Measurements from ENCODE around the gene ARIH2. TPM values are rescaled to one million over a fixed set of nuclear protein-coding genes. Genes with fewer than 3 reads are reported as not detected.

The ARIH2 gene
- total and polyA plus RNA-seq, 3 experiments from 2014 or later = 117 to 126 (median 123) TPM

DNA sequence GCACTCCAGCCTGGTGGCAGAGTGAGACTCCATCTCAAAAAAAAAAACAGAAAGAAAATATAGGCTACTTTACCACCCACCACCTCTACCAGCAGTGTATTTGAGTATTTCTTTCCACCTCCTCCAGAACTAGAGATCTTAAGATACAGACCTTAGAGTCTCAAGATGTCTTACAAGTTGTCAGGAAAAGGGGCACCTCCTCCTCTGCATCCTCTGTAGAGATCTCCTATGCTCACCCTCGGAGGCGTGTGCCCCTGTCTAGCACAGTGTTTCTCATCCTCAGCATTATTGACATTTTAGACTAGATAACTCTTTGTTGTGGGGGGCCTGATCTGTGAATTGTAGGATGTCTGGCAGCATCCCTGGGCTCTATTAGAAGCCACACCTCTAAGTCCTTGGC, 43.7 kb downstream of the ARIH2 start:
- Histone ChIP-seq H3K4me3 (ENCODE audit: low read length) (no peak overlapping the region), H3K4me1 (ENCODE audit: insufficient read depth, low read length) (no peaks in the 10 kb centered on the region), H3K27me3 (ENCODE audit: insufficient read depth, low read length, poor library complexity, severe bottlenecking) (no peaks in the 10 kb centered on the region), H3K36me3 (ENCODE audit: insufficient read depth, low read length) (peaks cover 23% of the 10 kb centered on the region), H3K27ac (ENCODE audit: low read depth, low read length) (no peak overlapping the region), H3K9me3 (ENCODE audit: low read length) (no peaks in the 10 kb centered on the region)
- Mint-ChIP-seq H3K9me3 (no peaks in the 10 kb centered on the region), H3K36me3 (peaks cover 0 to 68% (median 12%) of the 10 kb centered on the region in 3 donors), H3K27me3 (no peaks in the 10 kb centered on the region), H3K4me1 (peaks cover 10 to 20% (median 19%) of the 10 kb centered on the region in 3 donors), H3K27ac (peak overlapping the region in 4 of 8 donors; percentile 6 to 75 (median 32)), H3K4me3 (no peak overlapping the region)
- CTCF ChIA-PET = no interaction called here
- DNase-seq = no peak
- POLR2A ChIA-PET = no interaction called here

DNA sequence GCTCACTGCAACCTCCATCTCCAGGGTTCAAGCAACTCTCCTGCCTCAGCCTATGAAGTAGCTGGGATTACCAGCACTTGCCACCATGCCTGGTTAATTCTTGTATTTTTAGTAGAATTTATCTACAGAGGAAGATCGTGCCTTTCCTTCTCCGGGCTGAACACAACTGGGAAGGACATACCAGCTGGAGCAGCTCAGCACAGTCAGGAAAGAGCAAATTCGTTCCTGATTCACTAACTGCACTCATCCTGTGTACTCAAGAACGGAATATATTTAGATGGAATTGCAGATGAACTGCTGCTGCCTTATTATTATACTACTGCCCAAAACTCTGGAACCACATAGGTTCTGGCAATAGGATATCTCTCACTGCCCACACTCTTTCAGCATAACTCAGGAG, 44.3 kb downstream of the ARIH2 start:
- Mint-ChIP-seq H3K9me3 (no peaks in the 10 kb centered on the region), H3K4me3 (no peak overlapping the region), H3K27me3 (no peaks in the 10 kb centered on the region), H3K27ac (peak overlapping the region in 4 of 8 donors; percentile 34 to 83 (median 56)), H3K4me1 (peaks cover 9 to 22% (median 20%) of the 10 kb centered on the region in 3 donors), H3K36me3 (peaks cover 0 to 68% (median 10%) of the 10 kb centered on the region in 3 donors)
- no peak for DNase-seq
- ChIA-PET POLR2A (no interaction called here), CTCF (interaction anchor here (0.9 kb wide), 1 partner anchor 25 kb away, joined by 3 read pairs; no protein-coding TSS in a partner anchor)
- Histone ChIP-seq H3K4me3 (ENCODE audit: low read length) (no peak overlapping the region), H3K36me3 (ENCODE audit: insufficient read depth, low read length) (peaks cover 22% of the 10 kb centered on the region), H3K4me1 (ENCODE audit: insufficient read depth, low read length) (no peaks in the 10 kb centered on the region), H3K27ac (ENCODE audit: low read depth, low read length) (no peak overlapping the region), H3K9me3 (ENCODE audit: low read length) (no peaks in the 10 kb centered on the region), H3K27me3 (ENCODE audit: insufficient read depth, low read length, poor library complexity, severe bottlenecking) (no peaks in the 10 kb centered on the region)

DNA sequence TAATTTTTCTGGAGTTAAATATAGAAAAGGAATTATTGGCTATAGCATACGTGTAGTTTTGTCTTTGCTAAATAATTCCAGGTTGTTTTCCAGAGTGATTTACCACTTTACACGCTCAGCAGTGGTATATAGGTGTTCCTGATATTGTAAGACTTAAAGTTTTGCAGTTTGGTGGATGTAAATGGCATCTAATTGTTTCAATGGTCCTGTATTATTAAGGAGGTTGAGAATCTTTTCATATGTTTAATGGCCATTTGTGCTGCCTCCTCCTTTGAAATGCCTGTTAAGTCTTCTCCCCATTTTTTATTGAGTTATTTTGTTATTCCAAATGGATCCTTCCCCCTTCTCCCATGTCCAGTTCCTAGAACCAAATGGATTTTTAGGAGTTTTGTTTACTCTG, 44.9 kb downstream of the ARIH2 start:
- Histone ChIP-seq H3K36me3 (ENCODE audit: insufficient read depth, low read length) (peaks cover 22% of the 10 kb centered on the region), H3K4me3 (ENCODE audit: low read length) (no peak overlapping the region), H3K27ac (ENCODE audit: low read depth, low read length) (no peak overlapping the region), H3K9me3 (ENCODE audit: low read length) (no peaks in the 10 kb centered on the region), H3K4me1 (ENCODE audit: insufficient read depth, low read length) (no peaks in the 10 kb centered on the region), H3K27me3 (ENCODE audit: insufficient read depth, low read length, poor library complexity, severe bottlenecking) (no peaks in the 10 kb centered on the region)
- Mint-ChIP-seq H3K9me3 (no peaks in the 10 kb centered on the region), H3K36me3 (peaks cover 0 to 70% (median 10%) of the 10 kb centered on the region in 3 donors), H3K4me3 (no peak overlapping the region), H3K4me1 (peaks cover 9 to 22% (median 20%) of the 10 kb centered on the region in 3 donors), H3K27me3 (no peaks in the 10 kb centered on the region), H3K27ac (peak overlapping the region in 2 of 8 donors; percentile 36 to 51)
- ChIA-PET CTCF (interaction anchor here (0.9 to 1.5 kb wide), 2 partner anchors 24 kb away, joined by 3 to 5 read pairs; no protein-coding TSS in a partner anchor), POLR2A (no interaction called here)
- no peak for DNase-seq

DNA sequence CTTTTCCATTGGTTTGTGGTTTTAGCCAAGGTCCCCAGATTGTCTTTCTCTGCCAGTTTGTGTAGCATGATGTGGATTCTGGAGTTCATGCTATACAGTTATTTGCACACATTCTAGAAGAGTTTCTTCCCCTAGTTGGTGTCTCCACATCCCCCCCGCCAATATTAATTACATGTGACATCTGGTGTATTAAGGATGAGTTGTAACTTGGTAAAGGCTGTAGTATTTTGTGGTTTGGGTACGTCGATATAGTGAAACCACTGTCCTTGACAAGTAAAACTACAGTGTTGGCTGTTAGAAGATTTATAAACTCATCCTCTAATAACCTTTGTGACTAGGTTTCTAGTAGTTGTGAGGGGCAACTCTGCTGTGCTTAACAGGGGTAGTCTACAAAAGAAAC, 47.7 kb downstream of the ARIH2 start:
- no peak for DNase-seq
- H3K9me3 Mint-ChIP-seq = no peaks in the 10 kb centered on the region
- Histone ChIP-seq H3K27me3 (ENCODE audit: insufficient read depth, low read length, poor library complexity, severe bottlenecking) (no peaks in the 10 kb centered on the region), H3K9me3 (ENCODE audit: low read length) (no peaks in the 10 kb centered on the region), H3K36me3 (ENCODE audit: insufficient read depth, low read length) (peaks cover 37% of the 10 kb centered on the region), H3K4me3 (ENCODE audit: low read length) (no peak overlapping the region), H3K27ac (ENCODE audit: low read depth, low read length) (no peak overlapping the region), H3K4me1 (ENCODE audit: insufficient read depth, low read length) (no peaks in the 10 kb centered on the region)
- H3K27me3 Mint-ChIP-seq = no peaks in the 10 kb centered on the region
- ChIA-PET POLR2A (no interaction called here), CTCF (interaction anchor here (1.0 kb wide), 1 partner anchor 22 kb away, joined by 3 read pairs; no protein-coding TSS in a partner anchor)
- H3K4me3 Mint-ChIP-seq = no peak overlapping the region
- H3K36me3 Mint-ChIP-seq = peaks cover 0 to 85% (median 22%) of the 10 kb centered on the region in 3 donors
- peak overlapping the region in 6 of 8 donors; percentile 51 to 80 (median 69) for H3K27ac Mint-ChIP-seq
- peaks cover 6 to 17% (median 15%) of the 10 kb centered on the region in 3 donors for H3K4me1 Mint-ChIP-seq

DNA sequence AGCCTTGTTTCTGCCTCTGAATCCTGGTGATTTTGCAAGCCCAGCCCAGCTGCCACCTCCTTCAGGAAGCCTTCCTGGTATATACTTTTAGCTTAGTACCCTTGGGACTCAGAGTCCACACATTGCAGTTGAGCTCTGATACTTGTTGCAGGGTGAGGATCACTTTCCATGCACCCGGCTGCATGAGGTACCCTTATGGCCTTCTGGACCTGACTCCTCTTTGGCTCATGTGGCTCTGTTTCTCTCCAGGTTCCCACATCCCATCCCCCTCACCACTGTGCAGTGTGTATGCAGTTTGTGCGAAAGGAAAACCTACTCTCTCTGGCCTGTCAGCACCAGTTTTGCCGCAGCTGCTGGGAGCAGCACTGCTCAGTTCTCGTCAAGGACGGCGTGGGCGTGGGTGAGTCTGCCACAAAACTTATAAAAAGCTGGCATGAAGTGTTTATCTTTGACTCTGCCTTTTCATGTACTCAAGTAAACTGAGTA, 48.3 kb downstream of the ARIH2 start:
- no peak overlapping the region for H3K27ac ChIP-seq (ENCODE audit: low read depth, low read length)
- H3K4me3 ChIP-seq (ENCODE audit: low read length) = no peak overlapping the region
- no peaks in the 10 kb centered on the region for H3K9me3 Mint-ChIP-seq
- no peak overlapping the region for H3K4me3 Mint-ChIP-seq
- no peaks in the 10 kb centered on the region for H3K4me1 ChIP-seq (ENCODE audit: insufficient read depth, low read length)
- DNase-seq = no peak
- ChIA-PET CTCF (no interaction called here), POLR2A (no interaction called here)
- H3K27me3 ChIP-seq (ENCODE audit: insufficient read depth, low read length, poor library complexity, severe bottlenecking) = no peaks in the 10 kb centered on the region
- H3K36me3 Mint-ChIP-seq = peaks cover 0 to 86% (median 24%) of the 10 kb centered on the region in 3 donors
- no peaks in the 10 kb centered on the region for H3K9me3 ChIP-seq (ENCODE audit: low read length)
- H3K27ac Mint-ChIP-seq = peak overlapping the region in 5 of 8 donors; percentile 25 to 70 (median 56)
- H3K36me3 ChIP-seq (ENCODE audit: insufficient read depth, low read length) = peaks cover 41% of the 10 kb centered on the region
- peaks cover 6 to 17% (median 15%) of the 10 kb centered on the region in 3 donors for H3K4me1 Mint-ChIP-seq
- H3K27me3 Mint-ChIP-seq = no peaks in the 10 kb centered on the region

DNA sequence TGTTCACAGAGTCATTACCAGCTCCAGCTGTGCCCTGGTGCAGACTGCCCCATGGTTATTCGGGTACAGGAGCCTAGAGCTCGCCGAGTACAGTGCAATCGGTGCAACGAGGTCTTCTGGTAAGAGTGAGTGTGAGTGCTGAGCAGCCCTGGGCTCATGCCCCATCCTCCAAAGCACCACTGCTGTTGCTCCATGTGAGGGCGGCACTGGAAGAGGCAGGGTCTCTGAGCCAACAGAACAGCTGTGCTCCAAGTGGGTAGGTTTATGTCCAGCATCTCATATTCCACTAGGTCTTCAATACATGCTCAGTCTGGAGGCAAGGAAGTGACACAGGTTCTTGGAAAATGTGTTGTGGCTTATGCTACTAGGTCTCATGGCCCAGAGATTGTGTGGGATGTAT, 51.9 kb downstream of the ARIH2 start:
- no peaks in the 10 kb centered on the region for H3K9me3 Mint-ChIP-seq
- ChIA-PET POLR2A (no interaction called here), CTCF (interaction anchor here (0.8 to 1.9 kb wide), 2 partner anchors 10 to 17 kb away, joined by 3 to 10 read pairs; no protein-coding TSS in a partner anchor)
- peaks cover 4 to 17% (median 15%) of the 10 kb centered on the region in 3 donors for H3K4me1 Mint-ChIP-seq
- H3K27ac Mint-ChIP-seq = no peak overlapping the region
- DNase-seq = no peak
- peaks cover 6 to 91% (median 29%) of the 10 kb centered on the region in 3 donors for H3K36me3 Mint-ChIP-seq
- Histone ChIP-seq H3K27ac (ENCODE audit: low read depth, low read length) (no peak overlapping the region), H3K4me3 (ENCODE audit: low read length) (no peak overlapping the region), H3K4me1 (ENCODE audit: insufficient read depth, low read length) (no peaks in the 10 kb centered on the region), H3K36me3 (ENCODE audit: insufficient read depth, low read length) (peaks cover 55% of the 10 kb centered on the region), H3K27me3 (ENCODE audit: insufficient read depth, low read length, poor library complexity, severe bottlenecking) (no peaks in the 10 kb centered on the region), H3K9me3 (ENCODE audit: low read length) (no peaks in the 10 kb centered on the region)
- H3K27me3 Mint-ChIP-seq = no peaks in the 10 kb centered on the region
- no peak overlapping the region for H3K4me3 Mint-ChIP-seq

DNA sequence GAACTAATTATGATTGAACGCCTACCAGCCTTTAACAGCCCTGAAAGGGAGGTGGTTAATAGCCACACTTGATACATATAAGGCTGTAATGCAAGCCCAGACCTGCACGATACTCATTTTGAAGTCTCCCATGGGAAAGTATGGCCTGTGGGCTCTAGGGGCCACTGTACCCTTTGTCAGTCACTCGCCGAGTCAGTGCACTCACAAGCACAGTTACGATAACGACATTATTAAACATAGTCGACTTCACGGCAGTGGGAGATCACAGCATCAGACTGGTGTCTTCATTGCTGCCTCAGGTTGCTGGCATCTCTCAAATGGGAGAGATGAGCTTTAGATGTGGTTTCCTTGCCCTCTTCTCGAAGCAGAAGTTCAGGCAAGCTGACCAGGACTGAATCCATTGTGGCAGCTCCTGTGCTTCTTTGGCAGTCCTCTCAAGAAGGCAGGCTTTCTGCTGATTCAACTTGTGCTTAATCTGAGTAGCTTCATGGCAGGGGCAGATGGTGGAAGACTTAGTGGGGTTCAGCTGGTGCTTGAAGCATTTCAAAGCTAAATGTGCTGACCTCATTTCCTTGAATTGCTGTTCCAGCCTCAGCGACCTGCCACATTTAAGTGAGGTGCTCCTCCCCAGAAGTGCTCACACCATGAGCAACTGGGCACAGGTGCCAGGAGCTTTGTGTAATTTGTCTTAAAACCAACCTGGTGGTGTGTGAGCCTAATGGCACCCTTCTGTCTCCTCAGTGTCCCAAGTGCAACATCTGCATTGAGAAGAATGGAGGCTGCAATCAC, 55.6 kb downstream of the ARIH2 start:
- Histone ChIP-seq H3K9me3 (ENCODE audit: low read length) (no peaks in the 10 kb centered on the region), H3K36me3 (ENCODE audit: insufficient read depth, low read length) (peaks cover 52% of the 10 kb centered on the region), H3K27ac (ENCODE audit: low read depth, low read length) (no peak overlapping the region), H3K27me3 (ENCODE audit: insufficient read depth, low read length, poor library complexity, severe bottlenecking) (no peaks in the 10 kb centered on the region), H3K4me3 (ENCODE audit: low read length) (no peak overlapping the region), H3K4me1 (ENCODE audit: insufficient read depth, low read length) (no peaks in the 10 kb centered on the region)
- Mint-ChIP-seq H3K9me3 (no peaks in the 10 kb centered on the region), H3K4me3 (no peak overlapping the region), H3K4me1 (no peaks in the 10 kb centered on the region), H3K27ac (peak overlapping the region in 1 of 8 donors; percentile 64), H3K36me3 (peaks cover 6 to 80% (median 25%) of the 10 kb centered on the region in 3 donors), H3K27me3 (no peaks in the 10 kb centered on the region)
- POLR2A ChIA-PET = no interaction called here
- no peak for DNase-seq
- CTCF ChIA-PET = interaction anchor here (0.7 to 1.4 kb wide), 3 partner anchors 15 to 876 kb away, joined by 3 to 4 read pairs (median 3); partner anchors contain the start of gene WDR6

DNA sequence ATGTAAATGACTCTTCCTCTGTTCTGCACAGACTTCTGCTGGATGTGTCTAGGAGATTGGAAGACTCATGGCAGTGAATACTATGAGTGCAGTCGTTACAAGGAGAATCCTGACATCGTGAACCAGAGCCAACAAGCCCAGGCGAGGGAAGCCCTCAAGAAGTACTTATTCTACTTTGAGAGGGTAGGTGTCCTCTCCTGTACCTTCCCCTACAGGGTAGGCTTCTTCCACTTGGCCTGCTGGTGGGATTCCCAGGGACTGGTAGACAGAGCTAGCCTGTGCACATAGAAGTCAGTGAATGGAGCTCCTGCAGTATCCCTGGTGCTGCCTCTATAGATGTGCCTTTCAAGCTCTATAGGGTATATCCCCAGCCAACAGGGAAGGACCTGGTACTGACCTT, 60.8 kb downstream of the ARIH2 start:
- Histone ChIP-seq H3K9me3 (ENCODE audit: low read length) (no peaks in the 10 kb centered on the region), H3K4me3 (ENCODE audit: low read length) (no peak overlapping the region), H3K4me1 (ENCODE audit: insufficient read depth, low read length) (no peaks in the 10 kb centered on the region), H3K27ac (ENCODE audit: low read depth, low read length) (no peak overlapping the region), H3K27me3 (ENCODE audit: insufficient read depth, low read length, poor library complexity, severe bottlenecking) (no peaks in the 10 kb centered on the region), H3K36me3 (ENCODE audit: insufficient read depth, low read length) (peaks cover 51% of the 10 kb centered on the region)
- ChIA-PET CTCF (no interaction called here), POLR2A (interaction anchor here (0.7 kb wide), 1 partner anchor 59 kb away, joined by 4 read pairs; no protein-coding TSS in a partner anchor)
- DNase-seq = no peak
- peaks cover 0 to 80% (median 15%) of the 10 kb centered on the region in 3 donors for H3K36me3 Mint-ChIP-seq
- H3K27me3 Mint-ChIP-seq = no peaks in the 10 kb centered on the region
- H3K4me1 Mint-ChIP-seq = no peaks in the 10 kb centered on the region
- H3K4me3 Mint-ChIP-seq = no peak overlapping the region
- no peaks in the 10 kb centered on the region for H3K9me3 Mint-ChIP-seq
- H3K27ac Mint-ChIP-seq = peak overlapping the region in 1 of 8 donors; percentile 51
